Lower leg skin (tissue), 4 donors: Measurements from ENCODE around the gene SORT1. TPM values are rescaled to one million over a fixed set of nuclear protein-coding genes. Genes with fewer than 3 reads are reported as not detected.

Source experiments
- DNase-seq, 2 donors: peaks; one replicate each; pipeline ENCODE4 v3.0.0-alpha.2; 2019; ENCODE audit warnings: low spot score in 2 of 2
- H3K4me3 ChIP-seq: fragments of 200-600 bp; sonication (generic); 2 replicates; pipeline ENCODE4 v1.5.1; 2017; ENCODE audit warnings: mild to moderate bottlenecking, low read depth; ENCODE audit not compliant: poor library complexity, severe bottlenecking
- CTCF ChIP-seq, 3 donors: fragments of 450-650 bp; IDR thresholded peaks; one replicate each; pipeline ENCODE4 v1.5.1; 2016; ENCODE audit warnings: antibody characterized with exemption in 3 of 3, mild to moderate bottlenecking in 3 of 3, moderate library complexity in 2 of 3
- POLR2A ChIP-seq, 2 donors: fragments of 450-650 bp; IDR thresholded peaks; one replicate each; pipeline ENCODE4 v1.6.1; 2016 to 2017; ENCODE audit warnings: antibody characterized with exemption in 2 of 2, mild to moderate bottlenecking in 1 of 2, moderate library complexity in 1 of 2
- WGBS, 2 donors: methylation state at CpG; one replicate each; pipeline ENCODE4 v1.1.5; 2018; 5-methylcytosine and 5-hydroxymethylcytosine counted together
- intact Hi-C: fragments of 100-400 bp; cut with DNase I; formaldehyde crosslinking; loops from one replicate; pipeline ENCODE4 v1.15.0; 2023; ENCODE audit warnings: low total_unique reads
- total RNA-seq, 4 donors: library from RNA; depleted of rRNA; stranded (reverse); fragments of >200 nt; gene quantifications; one replicate each; pipeline ENCODE4 v1.1.0, GENCODE V29; 2016

Gene SORT1
- total RNA-seq, 4 donors from 2014 or later, result 29.8 to 53.1 (median 39.5) TPM

- TF ChIP-seq POLR2A (IDR thresholded peaks at IDR 0.05), result no peak
- TF ChIP-seq CTCF (IDR thresholded peaks at IDR 0.05), result no peak
- 74 to 81% methylated on average over 5 of the region's 5 CpGs for WGBS, 2 donors
- H3K4me3 ChIP-seq, result no peak overlapping the region
- no peak for DNase-seq
- intact Hi-C loops, result no loop called here
Observed at GRCh38 chr1:109327285-109327684, 70.4 kb downstream of the SORT1 start.

- DNase-seq, result no peak
- 95 to 96% methylated on average over 6 of the region's 6 CpGs for whole genome bisulfite sequencing, 2 donors
- TF ChIP-seq POLR2A (IDR thresholded peaks at IDR 0.05) (no peak), CTCF (IDR thresholded peaks at IDR 0.05) (no peak)
- intact Hi-C loops, result no loop called here
- no peak overlapping the region for H3K4me3 ChIP-seq
Observed at GRCh38 chr1:109322974-109323373, 74.7 kb downstream of the SORT1 start.

- 88 to 92% methylated on average over 3 of the region's 3 CpGs for WGBS, 2 donors
- DNase-seq, result no peak
- intact Hi-C loops, result no loop called here
- TF ChIP-seq POLR2A (IDR thresholded peaks at IDR 0.05) (no peak), CTCF (IDR thresholded peaks at IDR 0.05) (no peak)
- no peak overlapping the region for H3K4me3 ChIP-seq
Observed at GRCh38 chr1:109319114-109319513, 78.6 kb downstream of the SORT1 start.

GRCh38 chr1:109316506-109316905 is 81.2 kb downstream of the SORT1 start:
- intact Hi-C loops, result loop anchor here (1.0 kb wide), 1 partner anchor 49 kb away; no protein-coding TSS in a partner anchor
- no peak for DNase-seq
- H3K4me3 ChIP-seq, result no peak overlapping the region
- 73 to 83% methylated on average over 1 of the region's 1 CpG for WGBS, 2 donors
- TF ChIP-seq CTCF (IDR thresholded peaks at IDR 0.05), result no peak
- TF ChIP-seq POLR2A (IDR thresholded peaks at IDR 0.05), result no peak

GRCh38 chr1:109315288-109315687 is 82.4 kb downstream of the SORT1 start:
- WGBS, 2 donors, result 89 to 90% methylated on average over 4 of the region's 4 CpGs
- TF ChIP-seq CTCF (IDR thresholded peaks at IDR 0.05), result no peak
- TF ChIP-seq POLR2A (IDR thresholded peaks at IDR 0.05), result no peak

GRCh38 chr1:109314795-109315194 is 82.9 kb downstream of the SORT1 start:
- intact Hi-C loops, result no loop called here
- TF ChIP-seq POLR2A (IDR thresholded peaks at IDR 0.05), result no peak
- no peak for TF ChIP-seq CTCF (IDR thresholded peaks at IDR 0.05)
- no peak overlapping the region for H3K4me3 ChIP-seq
- DNase-seq, result no peak
- 95% methylated on average over 1 of the region's 1 CpG for WGBS, 2 donors

More at GRCh38 chr1:109315288-109315687, 82.4 kb downstream of the SORT1 start:
- no peak for DNase-seq
- no peak overlapping the region for H3K4me3 ChIP-seq
- intact Hi-C loops, result no loop called here
